Psoas muscle (tissue), 8 donors: ENCODE results near the gene CDKN2AIP. TPM values are rescaled to one million over a fixed set of nuclear protein-coding genes. Genes with fewer than 3 reads are reported as not detected.

Experiments
- ATAC-seq, 4 donors: fragments of 200-7000 bp; cut with Tn5 transposase; one replicate each; pipeline ENCODE4 v1.9.1; 2020; ENCODE audit warnings: moderate library complexity in 3 of 4, mild to moderate bottlenecking in 2 of 4
- DNase-seq, 2 donors: peaks; one replicate each; pipeline ENCODE4 v3.0.0-alpha.2; 2020
- H3K27ac ChIP-seq: fragments of 200-600 bp; one replicate; pipeline ENCODE4 v1.8.0; 2022
- H3K27me3 ChIP-seq, 3 donors: fragments of 200-600 bp in 1 of 3; one replicate each; pipeline versions ENCODE4 v1.6.1 to v1.8.0; 2013 to 2022; ENCODE audit warnings: low read length in 2 of 3, mild to moderate bottlenecking in 2 of 3, moderate library complexity in 1 of 3; ENCODE audit not compliant: insufficient read depth in 3 of 3
- H3K36me3 ChIP-seq, 2 donors: fragments of 200-600 bp in 1 of 2; one replicate each; pipeline versions ENCODE4 v1.6.1 to v1.8.0; 2013 to 2022; ENCODE audit warnings: low read depth in 1 of 2, mild to moderate bottlenecking in 1 of 2, moderate library complexity in 1 of 2; ENCODE audit not compliant: insufficient read depth in 1 of 2
- H3K4me1 ChIP-seq: fragments of 200-600 bp; one replicate; pipeline ENCODE4 v1.8.0; 2022
- H3K4me3 ChIP-seq: fragments of 200-600 bp; one replicate; pipeline ENCODE4 v1.8.0; 2022; ENCODE audit warnings: mild to moderate bottlenecking
- H3K9me3 ChIP-seq: fragments of 200-600 bp; one replicate; pipeline ENCODE4 v1.8.0; 2022
- WGBS, 3 donors: extraction: QIAGEN DNeasy Blood & Tissue Kit; methylation state at CpG; one replicate each; pipeline versions ENCODE4 v1.1.6 to v1.1.7; 2013; 5-methylcytosine and 5-hydroxymethylcytosine counted together
- intact Hi-C, 2 donors: fragments of 100-400 bp; cut with DNase I; formaldehyde crosslinking; loops; one replicate each; pipeline versions ENCODE4 v1.11.0 to v1.14.2; 2022
- polyA plus RNA-seq, 3 donors: library from polyadenylated mRNA; stranded (reverse); fragments of 200-250 nt; gene quantifications; one replicate each; pipeline ENCODE4 v1.2.3, GENCODE V29; 2013
- total RNA-seq, 4 donors: library from RNA; stranded (reverse); fragmentation: NEBNext Ultra II Directional in 2 of 4; extraction: Animal tissue kit (Norgen Biotek cat#: 25700) in 2 of 4; gene quantifications; one replicate each; pipeline versions ENCODE4 v1.2.1 to v1.2.4, GENCODE V29; 2021 to 2023
- TF ChIP-seq, protein P1 (sequence below): fragments of 200-600 bp; IDR thresholded peaks from one replicate; pipeline ENCODE4 v1.8.0; 2022; ENCODE audit warnings: antibody characterized with exemption
- donor health status: healthy with polysubstance abuse.
- donor health status: DM: no; HTN: no; CAD: no; lungs with moderate emphysema.
- donor health status: Bipolar disorder and iron deficiency.
- donor health status: healthy.
- donor health status: DM: yes; HTN: yes; CAD: no.
- donor health status: DM: no; HTN: no; CAD: no.
- donor health status: DM: no; HTN: no; CAD: no.
- donor health status: DM: yes; HTN: yes; CAD: no.

CDKN2AIP gene
- total and polyA plus RNA-seq, 7 donors, result 6.5 to 21.0 (median 8.8) TPM

DNA sequence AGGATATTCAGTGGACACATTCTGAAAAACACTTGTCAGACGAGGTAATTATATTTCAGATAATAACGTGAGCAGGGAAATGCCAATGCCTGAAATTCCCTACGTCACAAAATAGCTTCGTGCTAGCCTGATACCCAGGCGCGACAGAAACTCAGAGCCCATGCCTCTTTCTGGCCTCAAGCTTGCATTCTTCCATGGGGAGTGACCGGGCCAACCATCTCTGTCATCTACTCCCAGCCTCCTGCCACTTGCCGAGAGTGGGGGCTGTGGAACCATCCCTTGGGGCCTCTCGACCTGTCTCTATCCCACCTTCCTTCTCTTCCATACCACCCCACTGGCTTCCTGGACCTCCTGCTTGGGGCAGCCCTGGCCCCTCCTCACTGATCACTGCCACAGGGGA is 34.5 kb upstream of the CDKN2AIP start:
- TF ChIP-seq, protein P1, sequence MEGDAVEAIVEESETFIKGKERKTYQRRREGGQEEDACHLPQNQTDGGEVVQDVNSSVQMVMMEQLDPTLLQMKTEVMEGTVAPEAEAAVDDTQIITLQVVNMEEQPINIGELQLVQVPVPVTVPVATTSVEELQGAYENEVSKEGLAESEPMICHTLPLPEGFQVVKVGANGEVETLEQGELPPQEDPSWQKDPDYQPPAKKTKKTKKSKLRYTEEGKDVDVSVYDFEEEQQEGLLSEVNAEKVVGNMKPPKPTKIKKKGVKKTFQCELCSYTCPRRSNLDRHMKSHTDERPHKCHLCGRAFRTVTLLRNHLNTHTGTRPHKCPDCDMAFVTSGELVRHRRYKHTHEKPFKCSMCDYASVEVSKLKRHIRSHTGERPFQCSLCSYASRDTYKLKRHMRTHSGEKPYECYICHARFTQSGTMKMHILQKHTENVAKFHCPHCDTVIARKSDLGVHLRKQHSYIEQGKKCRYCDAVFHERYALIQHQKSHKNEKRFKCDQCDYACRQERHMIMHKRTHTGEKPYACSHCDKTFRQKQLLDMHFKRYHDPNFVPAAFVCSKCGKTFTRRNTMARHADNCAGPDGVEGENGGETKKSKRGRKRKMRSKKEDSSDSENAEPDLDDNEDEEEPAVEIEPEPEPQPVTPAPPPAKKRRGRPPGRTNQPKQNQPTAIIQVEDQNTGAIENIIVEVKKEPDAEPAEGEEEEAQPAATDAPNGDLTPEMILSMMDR, result no peak
- 60 to 66% (median 62%) methylated on average over 9 of the region's 9 CpGs for WGBS, 3 donors
- no peak overlapping the region for H3K4me3 ChIP-seq
- ATAC-seq (no peak), DNase-seq (no peak)
- no peaks in the 10 kb centered on the region for H3K9me3 ChIP-seq
- H3K36me3 ChIP-seq, result no peaks in the 10 kb centered on the region
- no peak overlapping the region for H3K27ac ChIP-seq
- H3K27me3 ChIP-seq, result no peaks in the 10 kb centered on the region
- no peaks in the 10 kb centered on the region for H3K4me1 ChIP-seq
- intact Hi-C loops, result no loop called here

DNA sequence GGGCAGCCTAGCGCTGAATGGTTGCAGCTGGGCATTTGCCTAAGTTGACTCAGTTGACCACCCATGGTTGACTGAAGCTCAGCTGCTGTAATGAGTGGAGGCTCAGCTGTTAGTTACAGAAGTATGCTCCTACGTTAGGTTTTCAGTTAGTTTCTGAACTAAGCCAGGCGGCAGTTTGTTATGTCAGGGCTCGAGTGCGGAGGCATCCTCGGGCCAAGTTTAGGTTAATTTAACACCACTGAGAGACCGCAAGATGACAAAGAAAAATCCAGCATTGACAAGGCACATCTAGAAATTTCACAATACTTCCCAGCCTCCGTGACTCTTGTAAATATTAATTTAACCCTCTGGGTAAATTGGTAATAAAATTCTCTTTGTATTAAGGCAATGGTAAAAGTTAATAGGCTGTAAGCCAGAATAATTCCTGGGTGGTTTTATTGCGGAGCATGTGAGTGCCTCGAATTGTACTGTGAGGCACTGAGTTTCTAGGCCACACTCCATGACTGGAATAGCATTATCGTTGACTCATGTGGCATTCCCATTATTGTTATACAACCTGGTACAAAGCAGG is 33.1 kb upstream of the CDKN2AIP start:
- Histone ChIP-seq H3K27ac (no peak overlapping the region), H3K4me1 (no peaks in the 10 kb centered on the region), H3K27me3 (no peaks in the 10 kb centered on the region), H3K4me3 (no peak overlapping the region), H3K9me3 (no peaks in the 10 kb centered on the region), H3K36me3 (no peaks in the 10 kb centered on the region)
- ATAC-seq (no peak), DNase-seq (no peak)
- intact Hi-C loops, result no loop called here
- 82 to 90% (median 84%) methylated on average over 11 of the region's 11 CpGs for WGBS, 3 donors
- TF ChIP-seq, protein P1, result no peak

DNA sequence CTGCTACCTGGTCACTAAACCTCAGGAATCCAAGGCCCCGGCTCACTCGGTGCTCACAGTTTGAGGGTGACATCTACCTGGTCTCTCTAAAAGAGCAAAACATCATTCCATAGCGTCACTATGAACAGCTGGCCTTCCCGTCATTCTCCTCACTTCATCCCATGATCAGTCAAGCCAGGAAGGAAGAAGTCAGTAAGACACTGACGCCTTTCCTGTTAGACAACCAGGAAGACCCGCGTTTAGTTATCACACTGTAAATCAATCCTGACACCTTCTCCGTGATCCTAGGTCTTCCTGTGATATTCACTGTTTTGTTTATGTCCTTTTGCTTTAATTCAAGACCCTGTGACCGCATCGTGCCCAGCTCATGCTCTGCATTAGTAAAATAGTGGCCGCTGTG is 31.6 kb upstream of the CDKN2AIP start:
- TF ChIP-seq, protein P1, result no peak
- Histone ChIP-seq H3K36me3 (no peaks in the 10 kb centered on the region), H3K9me3 (no peaks in the 10 kb centered on the region), H3K27ac (no peak overlapping the region), H3K27me3 (no peaks in the 10 kb centered on the region), H3K4me1 (no peaks in the 10 kb centered on the region), H3K4me3 (no peak overlapping the region)
- intact Hi-C loops, result no loop called here
- DNase-seq (no peak), ATAC-seq (no peak)
- 70 to 73% (median 73%) methylated on average over 11 of the region's 11 CpGs for WGBS, 3 donors

DNA sequence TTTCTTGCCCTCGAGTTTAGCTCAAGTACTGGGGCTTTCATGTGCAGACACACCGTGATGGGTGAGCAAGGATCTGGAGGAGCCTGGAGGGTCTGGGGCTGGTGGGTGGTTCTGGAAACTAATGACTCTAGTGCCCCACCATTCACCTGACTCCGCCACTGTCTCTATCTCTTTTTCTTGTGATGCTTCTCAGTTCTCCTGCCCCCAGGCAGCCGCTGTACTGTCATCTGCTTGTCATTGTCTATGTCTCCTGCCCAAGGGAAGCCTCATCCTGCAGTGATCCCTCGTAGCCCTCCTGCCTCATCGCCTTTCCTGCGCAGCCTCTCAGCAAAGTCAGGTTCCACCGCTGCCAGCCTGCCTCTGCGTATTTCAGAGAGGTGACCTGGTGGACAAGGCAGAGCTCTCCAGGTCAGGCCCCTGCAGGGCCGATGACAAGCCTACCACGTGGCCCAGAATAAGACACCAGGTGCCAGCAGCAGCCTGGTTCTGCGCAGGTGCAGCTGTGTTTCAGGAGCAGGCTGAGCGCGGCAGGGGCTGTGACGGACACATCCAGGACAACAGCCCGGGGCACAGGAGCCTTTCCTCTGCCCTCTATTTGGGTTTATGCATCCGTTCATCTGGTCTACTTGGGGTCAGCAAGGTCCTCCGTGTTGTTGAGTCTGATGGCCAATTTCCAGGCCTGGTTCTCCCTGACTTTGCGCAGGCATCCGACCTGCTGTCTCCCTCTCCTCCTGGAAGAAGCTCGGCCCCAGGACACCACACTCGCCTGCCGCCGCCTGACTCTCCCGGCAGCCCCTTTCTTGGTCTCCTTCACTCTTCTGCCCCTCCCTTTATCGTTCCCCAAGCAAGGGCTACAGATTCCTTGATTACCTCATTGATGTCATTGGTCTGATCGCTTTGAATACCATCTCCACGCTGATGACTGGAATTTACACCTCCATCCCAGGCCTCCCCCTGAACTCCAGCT is 30.9 kb upstream of the CDKN2AIP start:
- intact Hi-C loops, result no loop called here
- H3K4me3 ChIP-seq, result no peak overlapping the region
- no peak overlapping the region for H3K27ac ChIP-seq
- H3K36me3 ChIP-seq, result no peaks in the 10 kb centered on the region
- ATAC-seq (no peak), DNase-seq (no peak)
- no peaks in the 10 kb centered on the region for H3K9me3 ChIP-seq
- TF ChIP-seq, protein P1, result no peak
- WGBS, 3 donors, result 85 to 87% (median 86%) methylated on average over 28 of the region's 28 CpGs
- H3K4me1 ChIP-seq, result no peaks in the 10 kb centered on the region
- no peaks in the 10 kb centered on the region for H3K27me3 ChIP-seq
